Fibroblast of skin of back (primary cell): Measurements from ENCODE around the gene FOXF1.
A peak's percentile ranks its signal among the peaks of the same experiment; 100 is the strongest.

Experiments
- DNase-seq: peaks from one replicate; pipeline ENCODE4 v3.0.0-alpha.2; 2013

Gene FOXF1

GRCh38 chr16:86534779-86535615 lies 24.7 kb downstream of the FOXF1 start:
- DNase-seq = no peak

DNA sequence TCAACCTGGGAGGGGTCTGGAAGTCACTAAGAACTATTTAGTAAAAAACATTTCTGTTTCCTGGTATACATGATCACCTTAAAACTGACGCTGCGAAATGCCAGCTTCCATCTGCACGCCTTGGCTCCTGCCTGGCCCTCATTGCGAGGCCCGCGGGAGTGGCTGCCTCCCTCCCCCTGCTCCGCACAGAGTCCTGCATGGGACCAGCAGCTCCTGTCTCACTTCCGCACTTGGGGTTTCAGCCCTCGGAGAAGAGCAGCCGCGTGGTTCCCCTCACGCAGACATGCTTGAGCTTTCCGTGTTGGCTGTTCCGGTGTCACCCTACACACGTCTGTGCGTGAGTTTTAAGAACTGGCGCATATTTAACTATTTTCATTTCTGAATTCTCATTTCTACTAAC lies 26.3 kb downstream of the FOXF1 start:
- DNase-seq = no peak

DNA sequence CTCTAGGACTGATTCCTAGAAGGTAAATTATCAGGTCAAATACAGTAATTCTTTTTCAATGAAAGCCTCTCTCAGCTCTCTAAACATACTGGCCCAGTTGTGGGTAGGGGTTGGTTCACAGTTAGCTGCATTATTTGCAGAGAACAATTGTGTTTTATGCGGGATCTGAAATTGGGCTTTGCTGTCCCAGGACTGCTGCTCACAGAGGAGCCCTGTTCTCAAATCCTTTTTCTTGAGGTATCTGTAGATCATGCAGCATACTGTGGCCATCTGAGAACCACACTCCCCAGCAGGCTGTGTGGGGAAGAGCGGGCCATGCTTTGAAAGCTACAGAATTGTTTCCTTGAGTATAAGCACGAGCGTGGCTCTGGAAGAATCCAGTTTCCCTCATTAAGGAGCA lies 27.2 kb downstream of the FOXF1 start:
- DNase-seq = no peak

- DNase-seq = no peak
Observed at GRCh38 chr16:86538196-86538780, 28.0 kb downstream of the FOXF1 start.

GRCh38 chr16:86540894-86541293 lies 30.6 kb downstream of the FOXF1 start:
- DNase-seq = no peak

DNA sequence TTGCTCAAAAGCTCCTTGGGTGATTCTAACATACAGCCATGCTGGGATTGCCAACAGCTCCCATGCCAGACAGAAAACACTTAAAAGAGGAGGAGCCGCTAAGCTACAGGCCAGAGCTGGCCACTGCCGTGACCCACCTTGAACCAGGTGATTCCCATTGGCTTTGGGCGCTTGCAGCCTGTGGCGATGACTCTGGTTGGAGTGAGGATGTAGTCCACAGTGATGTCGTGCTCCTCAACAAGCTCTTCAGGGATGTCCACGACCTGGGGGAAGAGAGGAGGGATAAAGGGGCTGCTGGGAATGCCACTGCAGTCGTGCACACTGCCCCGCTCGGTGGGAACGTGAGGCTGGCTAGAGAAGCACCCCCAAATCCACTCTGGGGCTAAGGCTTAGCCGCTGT lies 31.2 kb downstream of the FOXF1 start:
- no peak for DNase-seq

- no peak for DNase-seq
Observed at GRCh38 chr16:86542756-86543750, 32.7 kb downstream of the FOXF1 start.

DNA sequence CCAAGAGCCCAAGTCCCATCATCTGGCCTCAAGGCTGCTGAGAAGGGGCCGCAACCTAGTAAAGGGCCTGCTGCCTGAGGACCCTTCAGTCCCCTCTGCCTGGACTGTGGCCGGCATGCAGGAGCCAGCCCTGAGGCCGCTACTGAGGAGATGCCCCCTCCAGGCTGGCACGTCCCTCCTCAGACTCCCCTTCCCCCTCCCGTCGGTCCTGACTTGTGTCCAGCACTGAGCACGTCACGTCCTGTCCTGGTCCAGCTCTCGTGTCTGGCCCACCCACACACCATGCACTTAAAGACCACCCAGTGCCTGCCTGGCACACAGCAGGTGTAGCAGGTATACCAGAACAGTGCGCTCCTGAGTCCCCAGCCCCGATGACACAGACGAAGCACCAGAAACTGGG lies 35.2 kb downstream of the FOXF1 start:
- no peak for DNase-seq

- DNase-seq = no peak
Observed at GRCh38 chr16:86545954-86546637, 35.8 kb downstream of the FOXF1 start.

- DNase-seq = no peak
Observed at GRCh38 chr16:86546638-86547013, 36.3 kb downstream of the FOXF1 start.

DNA sequence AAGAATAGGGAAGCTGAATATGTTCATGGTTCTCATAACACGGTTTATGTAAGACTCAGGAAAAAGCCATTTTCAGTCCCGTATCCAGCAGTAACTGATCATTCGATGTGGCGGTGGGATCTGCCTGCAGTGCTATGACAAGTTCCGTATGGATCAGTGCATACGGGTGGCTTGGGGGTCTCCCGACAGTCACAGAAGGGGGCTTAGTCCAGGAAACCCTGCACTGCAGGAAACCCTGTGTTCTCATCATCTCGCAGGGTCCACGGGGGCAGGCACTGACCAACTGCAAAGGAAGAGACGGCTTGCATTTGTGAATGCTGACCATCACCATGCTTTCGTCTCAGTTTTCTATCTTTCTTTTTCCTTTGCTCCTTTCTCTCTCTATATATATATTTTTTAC lies 37.0 kb downstream of the FOXF1 start:
- DNase-seq = no peak

DNA sequence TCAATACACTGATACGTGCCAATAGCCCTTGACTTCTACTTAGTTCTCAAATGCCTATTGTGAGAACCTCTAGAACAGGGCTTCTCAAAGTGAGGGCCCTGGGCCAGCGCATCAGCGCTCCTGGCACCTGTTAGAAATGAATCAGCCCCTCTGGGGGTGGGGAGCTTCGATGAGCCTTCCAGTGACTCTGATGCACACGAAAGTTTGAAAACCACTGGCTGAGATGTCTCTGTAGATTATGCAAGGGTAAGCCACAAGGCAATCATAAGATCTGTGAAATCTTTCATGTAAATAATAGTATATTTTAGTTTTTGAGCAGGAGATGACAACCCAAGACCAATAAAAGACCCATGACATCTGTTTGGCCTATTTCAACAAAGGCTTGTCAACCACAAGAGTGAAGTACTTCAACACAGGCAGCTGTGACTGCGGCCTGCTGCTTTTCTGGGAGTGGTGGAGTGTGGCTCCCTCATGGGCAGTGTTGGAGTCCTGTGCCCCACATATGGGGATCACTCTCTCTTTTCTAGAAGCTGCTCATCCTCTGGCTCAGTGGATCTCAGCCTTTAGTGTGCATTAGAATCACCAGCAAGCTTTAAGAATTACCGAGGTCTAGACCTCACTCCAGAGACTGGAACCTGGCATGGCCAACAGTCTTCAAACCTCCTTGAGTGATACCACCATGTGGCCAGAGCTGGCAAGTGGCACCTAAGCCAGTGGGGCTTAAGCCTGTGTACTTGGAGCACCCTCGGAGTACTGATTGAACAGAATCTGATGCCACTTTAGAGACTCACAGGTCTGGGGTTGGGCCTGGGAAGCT lies 39.0 kb downstream of the FOXF1 start:
- DNase-seq = no peak

DNA sequence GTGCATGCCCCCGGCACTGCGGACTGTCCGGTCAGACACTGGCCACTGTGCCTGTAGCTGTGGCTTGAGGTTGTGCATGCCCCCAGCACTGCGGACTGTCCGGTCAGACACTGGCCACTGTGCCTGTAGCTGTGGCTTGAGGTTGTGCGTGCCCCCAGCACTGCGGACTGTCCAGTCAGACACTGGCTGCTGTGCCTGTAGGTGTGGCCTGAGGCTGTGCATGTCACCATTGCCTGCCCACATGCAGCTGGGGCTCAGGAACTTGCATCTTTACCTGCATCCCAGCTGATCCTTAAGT lies 39.5 kb downstream of the FOXF1 start:
- no peak for DNase-seq

- no peak for DNase-seq
Observed at GRCh38 chr16:86550281-86550680, 40.0 kb downstream of the FOXF1 start.

- no peak for DNase-seq
Observed at GRCh38 chr16:86553356-86553755, 43.0 kb downstream of the FOXF1 start.

GRCh38 chr16:86554599-86554916 lies 44.2 kb downstream of the FOXF1 start:
- no peak for DNase-seq

- peak; percentile 91 for DNase-seq
Observed at GRCh38 chr16:86554917-86555703, 44.8 kb downstream of the FOXF1 start, which contains the start of gene MTHFSD. Gene MTHFSD (minus strand): TSS chr16:86555235. CDS start chr16:86555184, 51 bp downstream.

- DNase-seq = no peak
Observed at GRCh38 chr16:86555704-86556075, 45.4 kb downstream of the FOXF1 start.

DNA sequence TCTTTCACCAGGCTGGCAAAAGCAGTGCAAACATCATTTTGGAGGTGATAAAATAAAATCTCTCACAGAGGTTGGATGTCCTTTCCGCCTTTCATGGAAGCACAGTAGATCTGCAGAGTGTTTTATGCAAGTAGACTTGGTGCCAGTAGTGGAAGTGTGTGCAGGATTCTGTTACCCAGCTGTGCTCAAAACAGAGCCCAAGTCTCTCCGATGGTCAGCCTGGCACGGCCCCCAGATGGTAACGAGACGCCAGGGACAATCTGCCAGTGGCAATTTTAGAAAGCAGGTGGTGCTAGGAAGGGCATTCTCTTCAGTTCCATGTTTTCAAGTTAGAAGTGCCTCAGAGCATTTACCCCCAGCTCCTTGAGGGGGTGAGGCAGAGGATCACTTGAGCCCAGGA lies 46.2 kb downstream of the FOXF1 start:
- DNase-seq = no peak

GRCh38 chr16:86557587-86557986 lies 47.3 kb downstream of the FOXF1 start:
- no peak for DNase-seq
